IPS-18c (cell line): ENCODE results near the gene ATOSB.

ENCODE experiments used
- H3K4me3 ChIP-seq: 2 replicates; pipeline ENCODE4 v1.7.0; 2013; ENCODE audit warnings: low read depth, mild to moderate bottlenecking, low read length, moderate library complexity; ENCODE audit not compliant: insufficient read depth
- H3K9me3 ChIP-seq: one replicate; pipeline ENCODE4 v1.6.1; 2013; ENCODE audit warnings: mild to moderate bottlenecking, low read length, moderate library complexity; ENCODE audit not compliant: control insufficient read depth, insufficient read depth

Gene ATOSB

GRCh38 chr9:35116898-35117551, 1.4 kb upstream of the ATOSB start:
- peak overlapping the region; percentile 76 for H3K4me3 ChIP-seq
- H3K9me3 ChIP-seq = no peaks in the 10 kb centered on the region

GRCh38 chr9:35116539-35116897, 856 bp upstream of the ATOSB start:
- Histone ChIP-seq H3K4me3 (peak overlapping the region; percentile 76), H3K9me3 (no peaks in the 10 kb centered on the region)

GRCh38 chr9:35114840-35115628, 628 bp downstream of the ATOSB start:
- Histone ChIP-seq H3K4me3 (peak overlapping the region; percentile 65), H3K9me3 (no peaks in the 10 kb centered on the region)

GRCh38 chr9:35114113-35114839, 1.4 kb downstream of the ATOSB start:
- Histone ChIP-seq H3K4me3 (peak overlapping the region; percentile 65), H3K9me3 (no peaks in the 10 kb centered on the region)

- H3K9me3 ChIP-seq = no peaks in the 10 kb centered on the region
- H3K4me3 ChIP-seq = no peak overlapping the region; the same call in 1 of the 2 replicates
Measured at GRCh38 chr9:35112257-35113020, 3.2 kb downstream of the ATOSB start.

GRCh38 chr9:35111001-35111933, 4.4 kb downstream of the ATOSB start:
- peak overlapping the region; percentile 72 for H3K4me3 ChIP-seq
- H3K9me3 ChIP-seq = no peaks in the 10 kb centered on the region

- H3K9me3 ChIP-seq = no peaks in the 10 kb centered on the region
- no peak overlapping the region for H3K4me3 ChIP-seq
Measured at GRCh38 chr9:35110327-35110761, 5.3 kb downstream of the ATOSB start.

- H3K9me3 ChIP-seq = no peaks in the 10 kb centered on the region
- no peak overlapping the region for H3K4me3 ChIP-seq
Measured at GRCh38 chr9:35108946-35109575, 6.6 kb downstream of the ATOSB start.

GRCh38 chr9:35108461-35108860, 7.2 kb downstream of the ATOSB start:
- Histone ChIP-seq H3K4me3 (no peak overlapping the region), H3K9me3 (no peaks in the 10 kb centered on the region)

GRCh38 chr9:35107297-35108290, 8.1 kb downstream of the ATOSB start:
- H3K9me3 ChIP-seq = no peaks in the 10 kb centered on the region
- no peak overlapping the region for H3K4me3 ChIP-seq

- no peaks in the 10 kb centered on the region for H3K9me3 ChIP-seq
- H3K4me3 ChIP-seq = no peak overlapping the region
Measured at GRCh38 chr9:35106343-35106730, 9.3 kb downstream of the ATOSB start.

- no peak overlapping the region for H3K4me3 ChIP-seq
- no peaks in the 10 kb centered on the region for H3K9me3 ChIP-seq
Measured at GRCh38 chr9:35105571-35106342, 9.9 kb downstream of the ATOSB start.

- Histone ChIP-seq H3K9me3 (no peaks in the 10 kb centered on the region), H3K4me3 (no peak overlapping the region; the same call in 1 of the 2 replicates)
Measured at GRCh38 chr9:35105126-35105525, 10.5 kb downstream of the ATOSB start.

- no peak overlapping the region for H3K4me3 ChIP-seq
Measured at GRCh38 chr9:35104586-35104985, 11.1 kb downstream of the ATOSB start.

More at GRCh38 chr9:35104586-35104985, 11.1 kb downstream of the ATOSB start:
- no peaks in the 10 kb centered on the region for H3K9me3 ChIP-seq
